Raji (cell line): ENCODE results near the gene SPG21.
A peak's percentile ranks its signal among the peaks of the same experiment; 100 is the strongest.

Experiments used
- POLR2A ChIP-seq: IDR thresholded peaks from 2 replicates; pipeline ENCODE4 v1.6.1; 2011; ENCODE audit warnings: low read depth, low read length, control low read depth; ENCODE audit not compliant: insufficient read depth

SPG21 gene

GRCh38 chr15:64989416-64990167 is at the start of gene SPG21:
SPG21 (minus strand) TSS chr15:64989914; CDS start chr15:64983569, 6,345 bp downstream.
- peak; percentile 80 for TF ChIP-seq POLR2A

- no peak for TF ChIP-seq POLR2A
These were observed 49.1 kb upstream of the SPG21 start for GRCh38 chr15:65038836-65039235.

GRCh38 chr15:65038428-65038827 is 48.7 kb upstream of the SPG21 start:
- TF ChIP-seq POLR2A: no peak

- no peak for TF ChIP-seq POLR2A
These were observed 47.6 kb upstream of the SPG21 start for GRCh38 chr15:65037309-65037708.

- no peak for TF ChIP-seq POLR2A
These were observed 45.0 kb upstream of the SPG21 start for GRCh38 chr15:65034719-65035118.

GRCh38 chr15:65033659-65034269 is 44.0 kb upstream of the SPG21 start:
- no peak for TF ChIP-seq POLR2A

GRCh38 chr15:65032801-65033537 is 43.3 kb upstream of the SPG21 start:
- no peak for TF ChIP-seq POLR2A

GRCh38 chr15:65029736-65030208 is 40.1 kb upstream of the SPG21 start:
- no peak for TF ChIP-seq POLR2A

- peak; percentile 96 for TF ChIP-seq POLR2A
These were observed 39.4 kb upstream of the SPG21 start, which contains the start of gene MTFMT for GRCh38 chr15:65028921-65029735. MTFMT (minus strand) TSS chr15:65029639; CDS start chr15:65029613, 26 bp downstream.

- no peak for TF ChIP-seq POLR2A
These were observed 38.6 kb upstream of the SPG21 start for GRCh38 chr15:65028338-65028737.

- no peak for TF ChIP-seq POLR2A
These were observed 37.9 kb upstream of the SPG21 start for GRCh38 chr15:65027593-65027992.

GRCh38 chr15:65026756-65027155 is 37.0 kb upstream of the SPG21 start:
- TF ChIP-seq POLR2A: no peak

GRCh38 chr15:65021488-65021887 is 31.8 kb upstream of the SPG21 start:
- TF ChIP-seq POLR2A: no peak

GRCh38 chr15:65020419-65020818 is 30.7 kb upstream of the SPG21 start:
- no peak for TF ChIP-seq POLR2A

GRCh38 chr15:65008983-65009382 is 19.3 kb upstream of the SPG21 start:
- no peak for TF ChIP-seq POLR2A
